ENCODE data around the gene PCSK5.

DNA sequence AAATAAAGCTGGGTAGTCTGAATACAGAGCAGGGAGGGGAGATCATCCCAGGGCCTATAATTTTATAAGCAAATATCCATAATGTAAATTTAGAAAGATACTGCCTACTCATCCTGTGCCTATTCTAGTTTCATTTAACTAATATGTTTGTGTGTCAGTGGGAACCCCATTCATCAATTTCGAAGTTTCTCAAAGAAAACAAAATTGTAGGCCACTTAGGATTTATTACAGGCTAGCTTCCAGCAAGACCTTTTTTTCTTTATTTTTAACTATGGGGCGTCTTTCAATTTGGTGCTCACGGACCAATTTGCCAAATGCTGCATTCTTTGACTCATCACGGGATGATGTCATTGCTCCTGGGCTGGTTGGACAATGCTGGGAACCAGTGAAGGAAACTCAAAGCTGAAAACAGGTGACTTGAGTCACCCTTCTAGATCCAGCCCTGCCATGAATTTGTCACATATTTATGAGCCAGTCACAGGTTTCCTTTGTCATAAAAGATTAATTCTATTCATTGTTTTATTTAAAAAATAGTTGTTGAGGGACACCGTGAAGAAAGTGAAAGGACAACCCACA lies 13.4 kb downstream of the PCSK5 start:
- TF ChIP-seq, protein P1, sequence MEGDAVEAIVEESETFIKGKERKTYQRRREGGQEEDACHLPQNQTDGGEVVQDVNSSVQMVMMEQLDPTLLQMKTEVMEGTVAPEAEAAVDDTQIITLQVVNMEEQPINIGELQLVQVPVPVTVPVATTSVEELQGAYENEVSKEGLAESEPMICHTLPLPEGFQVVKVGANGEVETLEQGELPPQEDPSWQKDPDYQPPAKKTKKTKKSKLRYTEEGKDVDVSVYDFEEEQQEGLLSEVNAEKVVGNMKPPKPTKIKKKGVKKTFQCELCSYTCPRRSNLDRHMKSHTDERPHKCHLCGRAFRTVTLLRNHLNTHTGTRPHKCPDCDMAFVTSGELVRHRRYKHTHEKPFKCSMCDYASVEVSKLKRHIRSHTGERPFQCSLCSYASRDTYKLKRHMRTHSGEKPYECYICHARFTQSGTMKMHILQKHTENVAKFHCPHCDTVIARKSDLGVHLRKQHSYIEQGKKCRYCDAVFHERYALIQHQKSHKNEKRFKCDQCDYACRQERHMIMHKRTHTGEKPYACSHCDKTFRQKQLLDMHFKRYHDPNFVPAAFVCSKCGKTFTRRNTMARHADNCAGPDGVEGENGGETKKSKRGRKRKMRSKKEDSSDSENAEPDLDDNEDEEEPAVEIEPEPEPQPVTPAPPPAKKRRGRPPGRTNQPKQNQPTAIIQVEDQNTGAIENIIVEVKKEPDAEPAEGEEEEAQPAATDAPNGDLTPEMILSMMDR (IDR thresholded peaks at IDR 0.05) = no peak
- TF ChIP-seq POLR2A (IDR thresholded peaks at IDR 0.05) = no peak

Data from adrenal gland (tissue), 5 donors.